ENCODE results near the gene RIPPLY2. TPM values are rescaled to one million over a fixed set of nuclear protein-coding genes. Genes with fewer than 3 reads are reported as not detected.

RIPPLY2 gene
- total RNA-seq, 1 donor from 2014 or later: 0.80 TPM

DNA sequence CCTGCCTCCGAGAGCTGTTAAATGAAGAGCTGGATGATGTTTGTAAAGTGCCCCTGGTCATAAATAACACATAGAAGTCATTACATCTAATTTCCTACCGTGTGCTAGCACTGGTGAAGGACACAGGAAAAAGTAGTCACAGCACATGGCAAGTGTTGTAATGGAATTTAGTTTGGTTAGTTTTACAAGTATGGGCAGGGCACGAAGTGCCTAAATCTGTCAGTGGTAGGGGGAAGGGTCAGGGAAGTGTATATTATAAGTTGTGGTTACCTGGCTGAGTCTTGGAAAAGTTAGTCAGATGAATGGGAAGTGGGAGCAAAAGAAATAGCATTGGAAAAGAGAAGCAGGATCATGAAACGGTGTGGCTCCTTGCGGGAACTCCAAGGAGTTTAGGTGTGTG, 1.6 kb downstream of the RIPPLY2 start:
- no peak for DNase-seq (ENCODE audit: low spot score)
- ATAC-seq: no peak
- intact Hi-C loops (cut with DNase I): no loop called here

DNA sequence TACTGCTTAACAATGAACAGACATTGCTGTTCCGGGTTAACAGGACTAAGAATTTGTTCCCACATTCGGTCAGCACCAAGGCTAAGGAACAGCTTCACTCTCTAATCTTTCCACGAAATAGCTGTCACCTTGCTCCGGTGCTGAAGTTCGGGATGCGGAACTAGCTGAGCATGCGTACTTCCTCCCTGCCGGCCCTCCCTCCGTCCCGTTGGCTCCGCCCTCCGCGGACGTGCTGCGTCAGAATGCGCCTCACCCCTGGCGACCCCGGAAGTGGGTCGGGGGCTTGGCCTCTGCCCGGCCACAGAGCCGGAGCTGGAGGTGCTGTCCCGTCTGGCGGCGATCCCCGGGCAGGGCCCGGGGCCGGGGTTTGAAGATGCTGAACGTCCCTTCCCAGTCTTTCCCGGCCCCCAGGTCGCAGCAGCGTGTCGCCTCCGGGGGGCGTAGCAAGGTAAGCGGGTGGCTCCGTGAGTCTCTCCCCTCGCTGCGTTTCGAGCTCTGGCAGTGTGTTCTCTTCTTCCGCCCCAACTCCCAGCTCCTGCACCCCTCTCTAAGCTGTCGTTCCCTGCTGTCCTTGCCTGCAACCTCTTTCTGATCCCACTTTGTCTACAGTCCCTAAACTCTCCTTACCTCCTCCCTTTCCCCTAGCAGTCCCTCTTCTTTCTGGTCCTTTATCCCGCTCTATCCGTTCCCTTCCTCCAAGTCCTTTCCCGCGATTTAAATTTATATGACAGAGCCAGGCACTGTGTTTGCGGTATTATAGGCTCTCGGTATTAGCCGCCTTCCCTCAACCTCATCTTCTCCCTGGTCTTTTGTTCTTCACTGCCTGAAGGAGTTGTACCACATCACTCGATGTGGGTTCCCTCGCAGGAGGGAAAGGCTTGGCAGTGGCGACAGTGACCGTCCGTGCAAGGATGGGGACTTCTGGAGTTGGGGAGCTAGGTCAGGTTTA, 6.5 kb downstream of the RIPPLY2 start, which contains the start of gene CYB5R4:
CYB5R4 (plus strand) TSS at position 280 of the 949 bp plus-strand sequence; CDS start at position 374, 94 bp downstream.
- DNase-seq (ENCODE audit: low spot score) (peak; percentile 97), ATAC-seq (peak; percentile 100)
- intact Hi-C loops (cut with DNase I): no loop called here

DNA sequence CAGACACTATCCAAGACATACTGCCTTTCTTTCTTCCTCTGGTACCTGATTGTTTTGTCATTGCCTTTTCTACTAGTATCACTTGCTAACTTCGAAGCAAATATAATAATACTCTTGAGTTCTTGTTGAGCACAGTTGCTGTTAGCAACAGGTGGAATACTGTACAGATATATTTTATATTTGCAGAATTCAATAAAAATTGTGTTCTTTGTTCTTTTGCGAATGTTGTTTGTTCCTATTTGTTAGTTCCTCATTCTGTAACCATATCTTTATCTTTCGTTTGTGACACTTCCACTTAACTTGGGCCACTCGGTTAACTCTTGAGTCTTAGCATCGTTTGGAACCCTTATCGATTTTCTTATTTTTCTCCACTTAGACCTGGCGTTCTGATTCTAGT, 7.2 kb downstream of the RIPPLY2 start:
- intact Hi-C loops (cut with DNase I): no loop called here
- DNase-seq (ENCODE audit: low spot score) (no peak), ATAC-seq (no peak)

DNA sequence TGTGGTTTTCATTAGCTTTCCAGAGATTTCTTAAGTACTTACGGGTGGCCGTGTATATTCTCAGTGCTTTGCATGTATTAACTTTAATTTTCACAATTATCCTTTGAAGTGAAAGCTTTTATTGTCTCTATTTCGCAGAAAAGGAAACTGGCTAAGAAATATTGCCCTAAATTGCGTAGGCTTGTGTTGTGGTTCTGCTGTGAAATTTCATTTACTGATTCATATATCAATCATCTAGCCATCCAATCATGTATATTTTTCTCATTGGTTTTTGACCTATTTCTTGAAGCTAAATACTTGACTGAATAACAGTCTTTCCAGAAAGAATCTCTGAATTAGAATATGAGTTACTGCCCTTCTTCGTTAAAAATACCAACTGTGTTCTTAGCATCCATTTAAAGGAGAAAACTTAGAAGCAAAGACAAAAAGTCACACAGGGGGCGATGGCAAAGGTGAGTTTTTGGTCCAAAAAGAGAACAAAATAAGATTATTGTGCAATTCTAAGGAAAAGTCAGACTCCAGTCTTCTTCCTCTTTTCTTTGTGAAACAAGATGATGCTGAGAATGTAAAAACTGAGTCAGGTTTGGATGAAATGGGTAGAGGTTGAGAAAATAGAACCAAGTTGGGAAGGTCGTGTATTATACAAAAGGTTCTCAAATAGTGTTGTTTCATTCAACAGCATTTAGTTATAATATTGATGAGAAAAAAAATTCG, 7.8 kb downstream of the RIPPLY2 start:
- intact Hi-C loops (cut with DNase I): no loop called here
- no peak for ATAC-seq
- DNase-seq (ENCODE audit: low spot score): no peak

- ATAC-seq (no peak), DNase-seq (ENCODE audit: low spot score) (no peak)
- intact Hi-C loops (cut with DNase I): no loop called here
These were observed 9.8 kb downstream of the RIPPLY2 start for GRCh38 chr6:83862776-83863471.

GRCh38 chr6:83867043-83867442, 13.9 kb downstream of the RIPPLY2 start:
- intact Hi-C loops (cut with DNase I): no loop called here
- ATAC-seq (no peak), DNase-seq (ENCODE audit: low spot score) (no peak)

DNA sequence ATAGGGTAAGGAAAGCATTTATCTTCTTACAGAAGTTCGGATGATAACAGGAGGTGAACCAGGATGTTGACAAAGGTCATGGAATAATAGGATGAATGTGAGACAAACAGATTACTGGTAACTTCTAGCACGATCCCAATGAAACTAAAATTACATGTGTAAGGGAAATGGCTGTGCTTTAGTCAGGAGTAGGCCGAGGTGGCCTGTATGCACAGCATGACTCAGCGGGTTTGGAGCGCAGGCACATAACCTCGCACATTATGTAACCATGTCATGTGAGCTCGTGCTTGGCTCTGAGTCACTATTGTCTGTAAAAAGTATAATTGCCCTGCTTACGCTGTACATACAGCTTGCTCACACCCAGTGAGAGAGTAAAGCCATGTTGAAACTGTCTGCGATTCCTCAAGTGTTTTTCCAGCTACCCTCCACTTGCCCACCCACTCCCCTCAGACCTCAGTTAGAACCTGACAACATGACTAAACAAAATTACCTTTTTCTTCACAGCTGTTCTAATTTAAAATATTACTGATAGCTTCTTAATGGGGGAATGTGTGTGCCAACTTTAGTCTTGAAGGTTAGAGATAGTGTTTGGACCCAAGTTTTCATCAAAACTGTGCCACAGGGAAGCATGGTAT, 14.5 kb downstream of the RIPPLY2 start:
- ATAC-seq (peak; percentile 49), DNase-seq (ENCODE audit: low spot score) (no peak)
- intact Hi-C loops (cut with DNase I): no loop called here

GRCh38 chr6:83868639-83869038, 15.5 kb downstream of the RIPPLY2 start:
- no peak for ATAC-seq
- DNase-seq (ENCODE audit: low spot score): no peak
- intact Hi-C loops (cut with DNase I): no loop called here

DNA sequence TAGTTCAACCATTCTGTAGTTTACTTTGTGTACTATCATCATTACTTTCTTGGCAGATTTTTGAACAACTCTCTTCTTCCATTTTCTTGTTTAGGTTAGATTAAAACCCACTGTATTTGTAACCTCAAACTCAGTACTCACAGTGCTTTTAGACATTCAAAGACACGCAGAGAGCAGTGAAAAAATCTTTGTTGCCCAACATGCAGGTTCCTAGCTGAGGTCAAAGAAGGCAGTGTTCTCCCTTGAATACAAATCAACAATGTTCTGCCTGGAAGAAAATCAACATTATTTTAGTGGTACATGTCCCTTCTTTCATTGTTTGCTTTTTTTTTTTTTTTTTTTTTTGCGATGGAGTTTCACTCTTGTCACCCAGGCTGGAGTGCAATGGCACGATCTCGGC, 17.5 kb downstream of the RIPPLY2 start:
- intact Hi-C loops (cut with DNase I): no loop called here
- ATAC-seq (no peak), DNase-seq (ENCODE audit: low spot score) (no peak)

- DNase-seq (ENCODE audit: low spot score): no peak
These were observed 19.4 kb downstream of the RIPPLY2 start for GRCh38 chr6:83872386-83873118.

DNA sequence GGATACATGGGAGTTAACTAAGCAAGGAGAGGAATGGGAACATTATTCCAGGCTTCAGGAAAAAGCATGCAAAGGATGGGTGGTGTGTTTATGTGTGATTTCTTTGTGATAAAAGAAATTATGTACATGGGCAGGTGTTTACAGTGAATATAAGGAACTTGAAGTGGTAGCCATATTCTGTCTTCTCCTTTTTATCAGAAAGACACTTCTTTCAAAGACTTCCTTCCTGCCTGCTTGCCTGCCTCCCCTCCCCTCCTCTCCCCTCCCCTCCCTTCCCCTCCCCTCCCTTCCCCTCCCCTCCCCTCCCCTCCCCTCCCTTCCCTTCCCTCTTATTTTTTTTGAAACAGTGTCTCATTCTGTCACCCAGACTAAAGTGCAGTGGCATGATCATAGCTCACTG, 20.7 kb downstream of the RIPPLY2 start:
- intact Hi-C loops (cut with DNase I): no loop called here
- DNase-seq (ENCODE audit: low spot score) (no peak), ATAC-seq (no peak)

More at GRCh38 chr6:83872386-83873118, 19.4 kb downstream of the RIPPLY2 start:
- intact Hi-C loops (cut with DNase I): no loop called here
- ATAC-seq: no peak

DNA sequence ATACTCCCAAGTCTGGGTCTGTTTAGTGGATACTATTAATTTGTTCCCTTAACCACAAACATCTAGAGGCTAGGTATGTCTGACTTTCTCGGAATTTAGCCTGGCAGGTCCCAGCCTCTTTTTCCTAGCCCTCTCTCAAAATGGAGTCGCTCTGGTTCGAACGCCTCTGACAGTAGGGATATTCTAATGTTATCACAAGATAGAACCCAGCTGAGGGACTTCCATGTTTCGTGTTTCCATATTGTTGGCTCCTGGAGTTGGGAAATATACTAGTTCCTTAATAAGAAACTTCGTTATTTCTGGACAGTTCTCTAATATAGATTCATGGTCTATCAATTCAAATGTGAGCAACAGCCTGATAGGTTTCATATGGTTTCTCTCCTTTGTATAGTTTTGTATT, 22.7 kb downstream of the RIPPLY2 start:
- intact Hi-C loops (cut with DNase I): no loop called here
- ATAC-seq: no peak
- DNase-seq (ENCODE audit: low spot score): no peak

DNA sequence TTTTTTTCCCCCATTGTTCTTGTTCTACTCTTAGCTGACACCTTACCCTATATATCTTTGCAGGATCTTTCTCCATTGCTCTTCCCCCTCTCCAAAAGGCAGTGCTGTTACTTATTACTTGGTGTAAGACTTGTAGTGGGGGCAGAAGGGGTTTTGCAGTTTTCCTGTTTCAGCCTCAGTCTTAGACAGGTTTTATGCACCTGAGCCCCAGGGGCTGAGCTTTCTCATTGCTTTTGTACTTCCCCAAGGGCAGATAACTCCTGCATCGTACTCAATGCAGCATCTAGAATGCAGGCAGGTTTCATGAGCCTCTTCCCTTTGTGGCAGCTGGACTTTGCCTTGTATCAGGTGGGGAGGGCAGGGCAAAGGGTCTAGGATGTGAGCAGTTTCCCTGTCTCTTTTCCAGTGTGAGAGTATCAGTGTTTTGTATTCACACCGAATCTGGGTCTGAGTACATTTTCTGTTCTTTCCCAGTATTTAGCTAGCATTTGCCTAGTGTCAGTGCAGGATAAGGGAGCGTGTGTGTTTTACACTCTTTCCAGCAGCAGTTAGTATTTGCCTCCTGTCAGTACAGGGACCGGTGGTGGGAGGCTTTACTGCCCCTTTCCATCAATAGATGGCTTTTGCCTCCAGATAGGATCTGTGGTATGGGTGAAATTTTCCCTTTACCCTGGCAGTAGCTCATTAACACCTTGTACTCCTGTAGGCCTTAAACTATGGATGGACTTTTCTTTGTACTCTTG, 25.9 kb downstream of the RIPPLY2 start:
- DNase-seq (ENCODE audit: low spot score): no peak
- intact Hi-C loops (cut with DNase I): no loop called here
- ATAC-seq: no peak

GRCh38 chr6:83879746-83880145, 26.6 kb downstream of the RIPPLY2 start:
- no peak for ATAC-seq
- intact Hi-C loops (cut with DNase I): no loop called here

DNA sequence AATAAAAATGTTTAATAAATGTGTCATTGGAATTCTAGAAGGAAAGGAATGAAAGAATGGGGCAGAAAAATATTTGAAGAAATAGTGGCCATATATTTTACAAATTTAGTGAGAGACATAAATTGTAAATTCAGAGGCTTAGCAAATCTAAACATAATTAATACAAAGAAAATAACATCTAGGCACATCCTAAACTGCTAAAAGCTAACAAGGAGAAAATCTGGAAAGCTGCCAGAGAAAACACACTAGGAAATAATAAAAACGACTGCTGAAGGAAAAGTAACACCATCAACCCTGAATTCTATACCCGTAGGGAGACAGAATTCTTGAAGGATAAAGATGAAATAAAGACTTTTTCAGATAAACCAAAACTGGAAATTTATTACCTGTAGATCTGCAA, 30.1 kb downstream of the RIPPLY2 start:
- ATAC-seq (no peak), DNase-seq (ENCODE audit: low spot score) (no peak)
- intact Hi-C loops (cut with DNase I): no loop called here

More at GRCh38 chr6:83879746-83880145, 26.6 kb downstream of the RIPPLY2 start:
- DNase-seq (ENCODE audit: low spot score): no peak

GRCh38 chr6:83884523-83884922, 31.4 kb downstream of the RIPPLY2 start:
- DNase-seq (ENCODE audit: low spot score) (no peak), ATAC-seq (peak; percentile 53)
- intact Hi-C loops (cut with DNase I): no loop called here

- no peak for DNase-seq (ENCODE audit: low spot score)
- intact Hi-C loops (cut with DNase I): loop anchor here (5.0 kb wide), 1 partner anchor 341 kb away; the partner anchor contains the start of gene CEP162
- ATAC-seq: no peak
These were observed 32.8 kb downstream of the RIPPLY2 start for GRCh38 chr6:83885984-83886383.

- intact Hi-C loops (cut with DNase I): loop anchor here (5.0 kb wide), 1 partner anchor 338 kb away; the partner anchor contains the start of gene CEP162
- no peak for DNase-seq (ENCODE audit: low spot score)
- ATAC-seq: no peak
These were observed 36.5 kb downstream of the RIPPLY2 start for GRCh38 chr6:83889621-83890020.
